Left cardiac atrium (tissue), 4 donors: Measurements from ENCODE around the gene SLC7A6. TPM values are rescaled to one million over a fixed set of nuclear protein-coding genes. Genes with fewer than 3 reads are reported as not detected.

Source experiments
- ATAC-seq, 2 donors: fragments of 200-7000 bp; cut with Tn5 transposase; one replicate each; pipeline ENCODE4 v1.9.1; 2020; ENCODE audit warnings: mild to moderate bottlenecking in 2 of 2, moderate library complexity in 2 of 2
- DNase-seq: peaks from one replicate; pipeline ENCODE4 v3.0.0-alpha.2; 2020
- intact Hi-C, 2 donors: fragments of 100-400 bp; cut with DNase I; formaldehyde crosslinking; loops; one replicate each; pipeline versions ENCODE4 v1.14.1 to v1.15.1; 2022 to 2023
- total RNA-seq, 2 donors: library from RNA; stranded (reverse); fragmentation: NEBNext Ultra II Directional; extraction: Animal tissue kit (Norgen Biotek cat#: 25700); gene quantifications; one replicate each; pipeline ENCODE4 v1.2.1, GENCODE V29; 2021
- donor health status: DM: no; HTN: yes; CAD: no.
- donor health status: DM: no; HTN: yes; CAD: no; lungs with severe emphysema.
- donor health status: DM: yes; HTN: yes; CAD: no.
- donor health status: Dilated cardiomyopathy.

SLC7A6 gene
- total RNA-seq, 2 donors from 2014 or later: 33.0 to 51.6 TPM

GRCh38 chr16:68233085-68233834, 31.1 kb upstream of the SLC7A6 start:
- ATAC-seq: no peak
- DNase-seq: no peak
- intact Hi-C loops: no loop called here

GRCh38 chr16:68233835-68234187, 30.5 kb upstream of the SLC7A6 start:
- DNase-seq (no peak), ATAC-seq (no peak)
- intact Hi-C loops: no loop called here

- intact Hi-C loops: no loop called here
- ATAC-seq (no peak), DNase-seq (no peak)
Observed at GRCh38 chr16:68234188-68235107, 29.9 kb upstream of the SLC7A6 start.

GRCh38 chr16:68235108-68235886, 29.0 kb upstream of the SLC7A6 start:
- DNase-seq: no peak
- intact Hi-C loops: no loop called here
- ATAC-seq: no peak

GRCh38 chr16:68235887-68236136, 28.5 kb upstream of the SLC7A6 start, which contains the start of gene ESRP2:
Gene ESRP2, minus strand, starts transcription at chr16:68236127. Its CDS starts 82 bp downstream, at chr16:68236045.
- ATAC-seq: no peak
- intact Hi-C loops: no loop called here
- no peak for DNase-seq

- DNase-seq (peak; percentile 42), ATAC-seq (peak; percentile 4 to 31)
- intact Hi-C loops: no loop called here
Observed at GRCh38 chr16:68236137-68236825, 28.0 kb upstream of the SLC7A6 start.

GRCh38 chr16:68236826-68237242, 27.5 kb upstream of the SLC7A6 start:
- intact Hi-C loops: no loop called here
- ATAC-seq (peak; percentile 1), DNase-seq (no peak)

- ATAC-seq (peak; percentile 91 to 92), DNase-seq (peak; percentile 98)
- intact Hi-C loops: no loop called here
Observed at GRCh38 chr16:68237243-68238028, 26.9 kb upstream of the SLC7A6 start.

GRCh38 chr16:68238029-68238345, 26.3 kb upstream of the SLC7A6 start:
- no peak for ATAC-seq
- intact Hi-C loops: no loop called here

GRCh38 chr16:68242085-68242484, 22.2 kb upstream of the SLC7A6 start:
- intact Hi-C loops: no loop called here
- no peak for DNase-seq
- ATAC-seq: no peak

More at GRCh38 chr16:68238029-68238345, 26.3 kb upstream of the SLC7A6 start:
- DNase-seq: no peak

GRCh38 chr16:68242926-68243858, 21.1 kb upstream of the SLC7A6 start:
- intact Hi-C loops: no loop called here
- ATAC-seq: no peak
- DNase-seq: no peak

- intact Hi-C loops: no loop called here
- ATAC-seq: no peak
Observed at GRCh38 chr16:68244481-68244902, 19.8 kb upstream of the SLC7A6 start.

GRCh38 chr16:68244903-68245853, 19.1 kb upstream of the SLC7A6 start, which contains the start of gene PLA2G15:
Gene PLA2G15, plus strand, starts transcription at chr16:68245373. Its CDS starts 54 bp downstream, at chr16:68245427.
- ATAC-seq: peak; percentile 97 to 99
- peak; percentile 97 for DNase-seq
- intact Hi-C loops: loop anchor here in 1 of 2 donors (5.0 kb wide), 1 partner anchor 87 kb away; no protein-coding TSS in a partner anchor

More at GRCh38 chr16:68244481-68244902, 19.8 kb upstream of the SLC7A6 start:
- DNase-seq: no peak

GRCh38 chr16:68246121-68246520, 18.2 kb upstream of the SLC7A6 start:
- intact Hi-C loops: loop anchor here in 1 of 2 donors (5.0 kb wide), 1 partner anchor 86 kb away; no protein-coding TSS in a partner anchor
- DNase-seq: no peak
- ATAC-seq: no peak

GRCh38 chr16:68246666-68247065, 17.7 kb upstream of the SLC7A6 start:
- no peak for DNase-seq
- ATAC-seq: peak in 1 of 2 donors; percentile 3
- intact Hi-C loops: loop anchor here in 1 of 2 donors (5.0 kb wide), 1 partner anchor 86 kb away; no protein-coding TSS in a partner anchor

GRCh38 chr16:68247400-68247799, 16.9 kb upstream of the SLC7A6 start:
- DNase-seq: no peak
- peak in 1 of 2 donors; percentile 28 for ATAC-seq
- intact Hi-C loops: loop anchor here in 1 of 2 donors (5.0 kb wide), 1 partner anchor 85 kb away; no protein-coding TSS in a partner anchor
